HEK293T (cell line): ENCODE results near the gene MDFIC2.

ENCODE experiments used
- CTCF ChIA-PET: fragments of 350-600 bp; formaldehyde crosslinking; extraction: SDS; loops from one replicate; lab custom pipeline; 2021; ENCODE audit warnings: antibody characterized with exemption, inconsistent platforms; lab: Yijun Ruan, JAX
- POLR2A ChIA-PET: fragments of 350-600 bp; formaldehyde crosslinking; extraction: SDS; loops from one replicate; lab custom pipeline; 2020; ENCODE audit warnings: antibody characterized with exemption, inconsistent platforms; lab: Yijun Ruan, JAX
- DNase-seq: peaks from one replicate; pipeline ENCODE4 v3.0.0; 2012; ENCODE audit warnings: mixed read lengths; ENCODE audit errors: extremely low spot score
- ARNT ChIP-seq: fragments of 450-650 bp; IDR thresholded peaks from 2 replicates; pipeline ENCODE4 v1.6.1; 2017; ENCODE audit warnings: mild to moderate bottlenecking
- BHLHE40 ChIP-seq: fragments of 450-650 bp; IDR thresholded peaks from 2 replicates; pipeline ENCODE4 v1.6.1; 2016; ENCODE audit warnings: mild to moderate bottlenecking, moderate library complexity, borderline replicate concordance
- CTBP1 ChIP-seq: fragments of 450-650 bp; IDR thresholded peaks from 2 replicates; pipeline ENCODE4 v1.6.1; 2016; ENCODE audit warnings: borderline replicate concordance
- ELF4 ChIP-seq: fragments of 450-650 bp; IDR thresholded peaks from 2 replicates; pipeline ENCODE4 v1.6.1; 2017; ENCODE audit warnings: antibody characterized with exemption
- FOXA1 ChIP-seq: fragments of 450-650 bp; IDR thresholded peaks from 2 replicates; pipeline ENCODE4 v1.6.1; 2016; ENCODE audit warnings: mild to moderate bottlenecking
- FOXK2 ChIP-seq: fragments of 450-650 bp; IDR thresholded peaks from 2 replicates; pipeline ENCODE4 v1.6.1; 2016; ENCODE audit warnings: mild to moderate bottlenecking
- FOXM1 ChIP-seq: fragments of 450-650 bp; IDR thresholded peaks from 2 replicates; pipeline ENCODE4 v1.6.1; 2017; ENCODE audit warnings: mild to moderate bottlenecking, borderline replicate concordance
- HDGF ChIP-seq: fragments of 450-650 bp; IDR thresholded peaks from 2 replicates; pipeline ENCODE4 v1.6.1; 2017; ENCODE audit warnings: antibody characterized with exemption, borderline replicate concordance
- L3MBTL2 ChIP-seq: fragments of 450-650 bp; conservative IDR thresholded peaks from 2 replicates; pipeline ENCODE4 v1.6.1; 2016; ENCODE audit warnings: mild to moderate bottlenecking
- LEF1 ChIP-seq: fragments of 450-650 bp; IDR thresholded peaks from 2 replicates; pipeline ENCODE4 v1.6.1; 2017; ENCODE audit warnings: mild to moderate bottlenecking, borderline replicate concordance
- NFRKB ChIP-seq: fragments of 450-650 bp; IDR thresholded peaks from 2 replicates; pipeline ENCODE4 v1.6.1; 2016; ENCODE audit warnings: mild to moderate bottlenecking, moderate library complexity
- SP1 ChIP-seq: fragments of 450-650 bp; IDR thresholded peaks from 2 replicates; pipeline ENCODE4 v1.6.1; 2017
- SUZ12 ChIP-seq: fragments of 450-650 bp; IDR thresholded peaks from 2 replicates; pipeline ENCODE4 v1.6.1; 2016; ENCODE audit warnings: mild to moderate bottlenecking
- TARDBP ChIP-seq: fragments of 450-650 bp; IDR thresholded peaks from 2 replicates; pipeline ENCODE4 v1.6.1; 2016
- ZNF384 ChIP-seq: fragments of 450-650 bp; IDR thresholded peaks from 2 replicates; pipeline ENCODE4 v1.6.1; 2016
- TF ChIP-seq, protein P1 (sequence below): fragments of 450-650 bp; IDR thresholded peaks from 2 replicates; pipeline ENCODE4 v1.6.1; 2016

MDFIC2 gene

DNA sequence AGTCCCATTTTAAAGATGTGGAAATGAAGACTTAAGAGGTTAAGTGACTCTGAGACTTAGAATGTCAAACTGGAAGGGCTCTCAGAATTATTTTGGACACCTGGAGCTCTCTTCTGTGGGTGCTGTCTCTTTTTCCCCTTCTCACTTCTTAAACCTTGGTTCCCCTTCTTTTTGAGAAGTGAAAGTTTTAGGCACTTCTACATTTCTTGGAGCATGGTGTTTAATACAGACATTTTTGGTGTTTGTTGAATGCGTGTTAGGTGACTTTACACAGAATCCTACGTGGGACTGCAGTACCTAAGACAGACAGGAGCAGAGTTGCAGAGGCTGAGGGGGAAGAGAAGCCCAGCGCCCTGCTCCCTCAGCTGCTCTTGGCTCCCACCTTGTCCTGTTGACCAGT is 133.3 kb downstream of the MDFIC2 start:
- ChIA-PET POLR2A (no interaction called here), CTCF (no interaction called here)
- TF ChIP-seq HDGF (no peak), SUZ12 (no peak), TARDBP (no peak), SP1 (no peak), ELF4 (no peak), NFRKB (no peak), BHLHE40 (no peak), L3MBTL2 (no peak), CTBP1 (no peak), ARNT (no peak), LEF1 (no peak), ZNF384 (no peak), FOXA1 (no peak), FOXK2 (no peak), FOXM1 (no peak)
- TF ChIP-seq, protein P1, sequence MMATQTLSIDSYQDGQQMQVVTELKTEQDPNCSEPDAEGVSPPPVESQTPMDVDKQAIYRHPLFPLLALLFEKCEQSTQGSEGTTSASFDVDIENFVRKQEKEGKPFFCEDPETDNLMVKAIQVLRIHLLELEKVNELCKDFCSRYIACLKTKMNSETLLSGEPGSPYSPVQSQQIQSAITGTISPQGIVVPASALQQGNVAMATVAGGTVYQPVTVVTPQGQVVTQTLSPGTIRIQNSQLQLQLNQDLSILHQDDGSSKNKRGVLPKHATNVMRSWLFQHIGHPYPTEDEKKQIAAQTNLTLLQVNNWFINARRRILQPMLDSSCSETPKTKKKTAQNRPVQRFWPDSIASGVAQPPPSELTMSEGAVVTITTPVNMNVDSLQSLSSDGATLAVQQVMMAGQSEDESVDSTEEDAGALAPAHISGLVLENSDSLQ: no peak
- no peak for DNase-seq

DNA sequence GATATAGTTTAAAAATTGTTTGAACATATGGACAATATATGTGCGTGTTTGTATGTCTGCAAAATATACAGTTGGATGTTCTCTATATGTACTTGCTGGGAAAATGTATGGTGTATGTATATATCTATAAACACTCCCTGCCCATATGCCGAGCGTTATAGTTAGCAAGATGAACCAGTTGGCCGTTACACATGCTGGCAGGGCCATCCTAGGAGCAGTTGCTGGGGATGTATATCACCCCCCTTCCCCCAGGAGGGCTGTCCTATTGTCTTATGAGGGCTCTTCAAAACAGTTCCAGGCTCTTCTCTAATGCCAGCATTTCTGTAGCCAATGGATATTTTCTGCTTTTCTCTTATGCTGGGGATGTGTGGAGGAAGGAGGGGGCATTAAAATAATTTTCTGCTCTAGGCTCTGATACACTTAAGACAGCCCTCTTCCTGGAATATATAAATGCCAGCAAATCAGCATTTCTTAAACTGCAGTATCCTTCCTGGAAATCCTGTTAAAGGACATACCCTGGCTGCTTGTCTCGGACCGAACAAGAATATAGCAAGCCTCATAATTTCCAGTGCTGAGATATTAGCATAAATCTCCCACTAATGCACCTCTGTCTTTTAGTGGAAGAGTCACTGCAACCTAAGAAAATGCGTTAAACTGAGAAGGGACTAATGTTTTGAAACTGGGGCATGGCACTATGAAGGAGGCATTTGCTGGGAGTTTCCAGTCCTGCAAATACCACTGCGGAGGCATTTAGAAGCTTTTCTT is 134.4 kb downstream of the MDFIC2 start:
- POLR2A ChIA-PET: no interaction called here
- no peak for TF ChIP-seq NFRKB
- no peak for TF ChIP-seq L3MBTL2
- no peak for TF ChIP-seq ZNF384
- TF ChIP-seq ARNT: no peak
- TF ChIP-seq, protein P1: no peak
- TF ChIP-seq FOXK2: no peak
- TF ChIP-seq TARDBP: no peak
- TF ChIP-seq LEF1: no peak
- no peak for DNase-seq
- CTCF ChIA-PET: no interaction called here

DNA sequence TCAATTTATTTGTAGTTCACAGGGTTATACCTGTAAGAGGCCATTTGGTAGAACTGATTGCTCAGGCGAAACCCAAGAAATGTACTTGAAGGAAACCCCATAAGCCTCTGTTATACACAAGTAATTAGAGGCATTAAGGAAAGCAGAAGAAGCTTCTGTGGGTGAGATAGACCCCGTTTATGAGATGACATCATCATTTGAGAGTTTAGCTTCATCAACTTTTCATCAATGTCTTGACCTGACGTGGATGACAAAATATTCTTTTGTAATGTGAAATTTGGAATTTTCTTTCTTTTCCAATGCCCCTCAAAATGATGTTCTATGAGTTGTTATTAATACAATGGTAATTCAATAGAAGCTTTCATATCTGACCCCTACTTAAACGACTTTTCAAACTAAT is 136.2 kb downstream of the MDFIC2 start:
- CTCF ChIA-PET: no interaction called here
- DNase-seq: no peak
- POLR2A ChIA-PET: no interaction called here
- TF ChIP-seq TARDBP: no peak
- TF ChIP-seq HDGF: no peak
- TF ChIP-seq CTBP1: no peak
- TF ChIP-seq FOXA1: no peak
- TF ChIP-seq, protein P1: no peak
- TF ChIP-seq ELF4: no peak
- TF ChIP-seq FOXM1: no peak
- no peak for TF ChIP-seq LEF1
- no peak for TF ChIP-seq SUZ12
- TF ChIP-seq L3MBTL2: no peak
- no peak for TF ChIP-seq ZNF384
- no peak for TF ChIP-seq FOXK2
- no peak for TF ChIP-seq SP1
- TF ChIP-seq BHLHE40: no peak
- no peak for TF ChIP-seq NFRKB

DNA sequence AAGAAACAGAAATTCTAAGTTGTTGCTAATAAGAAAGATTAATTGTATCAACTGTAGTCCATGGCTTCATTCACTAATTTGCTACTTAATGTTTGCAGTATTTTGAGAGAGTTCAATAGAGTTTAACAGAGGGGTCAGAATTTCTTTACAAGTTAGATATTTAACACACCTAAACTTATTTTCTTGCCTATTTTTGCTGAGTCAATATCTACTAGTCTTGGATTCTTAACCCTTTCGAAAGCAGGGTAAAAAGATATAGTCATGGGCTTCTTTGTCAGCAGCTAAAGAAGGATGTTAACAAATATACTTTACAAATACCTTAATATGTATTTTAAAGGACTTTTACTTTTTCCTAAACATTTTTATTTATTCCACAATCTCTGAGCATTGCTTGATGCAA is 155.6 kb downstream of the MDFIC2 start:
- ChIA-PET CTCF (no interaction called here), POLR2A (no interaction called here)
- TF ChIP-seq SUZ12: no peak
- TF ChIP-seq TARDBP: no peak
- TF ChIP-seq FOXM1: no peak
- no peak for TF ChIP-seq SP1
- TF ChIP-seq HDGF: no peak
- no peak for TF ChIP-seq ZNF384
- TF ChIP-seq NFRKB: no peak
- no peak for TF ChIP-seq FOXK2
- TF ChIP-seq ELF4: no peak
- TF ChIP-seq CTBP1: no peak
- TF ChIP-seq, protein P1: no peak
- no peak for TF ChIP-seq ARNT
- TF ChIP-seq LEF1: no peak
- no peak for TF ChIP-seq BHLHE40
- DNase-seq: no peak

DNA sequence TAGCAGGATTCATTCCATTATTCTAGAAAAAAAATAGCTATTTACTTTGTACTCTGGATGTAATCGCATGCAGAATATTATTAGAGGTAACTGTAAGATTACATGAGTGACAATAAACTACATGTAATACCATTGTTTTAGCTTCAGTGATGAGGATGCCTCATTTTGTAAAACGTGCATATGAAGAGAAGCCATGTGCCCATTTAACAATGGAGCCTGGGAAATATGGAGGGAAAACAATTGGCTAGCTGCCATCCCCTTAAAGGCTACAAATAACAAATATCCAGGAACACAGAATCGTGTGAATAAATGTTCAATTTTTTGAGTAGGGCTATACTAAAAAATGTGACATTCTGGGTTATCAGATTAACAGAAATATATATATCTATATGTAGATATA is 161.8 kb downstream of the MDFIC2 start:
- CTCF ChIA-PET: no interaction called here
- POLR2A ChIA-PET: no interaction called here
- no peak for TF ChIP-seq SUZ12
- no peak for TF ChIP-seq SP1
- TF ChIP-seq FOXK2: no peak
- no peak for TF ChIP-seq FOXA1
- TF ChIP-seq HDGF: no peak
- TF ChIP-seq L3MBTL2: no peak
- TF ChIP-seq FOXM1: no peak
- TF ChIP-seq LEF1: no peak
- no peak for TF ChIP-seq ZNF384
- no peak for TF ChIP-seq NFRKB
- TF ChIP-seq ELF4: no peak
- TF ChIP-seq CTBP1: no peak
- TF ChIP-seq, protein P1: no peak
- TF ChIP-seq ARNT: no peak
- DNase-seq: no peak
